DOHH2 (cell line): ENCODE measurements around the gene CDH26.

Source experiments
- EZH2phosphoT487 ChIP-seq: fragments of 200-600 bp; sonication (generic); IDR thresholded peaks from 2 replicates; pipeline ENCODE4 v1.6.1; 2017; ENCODE audit warnings: borderline replicate concordance, mild to moderate bottlenecking, antibody characterized with exemption, low read length, moderate library complexity, mixed read lengths
- TF ChIP-seq, protein P1 (sequence below): fragments of 200-600 bp; sonication (generic); IDR thresholded peaks from one replicate; pipeline ENCODE4 v1.5.1; 2014; ENCODE audit warnings: antibody characterized with exemption, mild to moderate bottlenecking, low read depth, low read length; ENCODE audit not compliant: poor library complexity, severe bottlenecking

GRCh38 chr20:59987135-59987534 is 28.9 kb downstream of the CDH26 start:
- TF ChIP-seq, protein P1, sequence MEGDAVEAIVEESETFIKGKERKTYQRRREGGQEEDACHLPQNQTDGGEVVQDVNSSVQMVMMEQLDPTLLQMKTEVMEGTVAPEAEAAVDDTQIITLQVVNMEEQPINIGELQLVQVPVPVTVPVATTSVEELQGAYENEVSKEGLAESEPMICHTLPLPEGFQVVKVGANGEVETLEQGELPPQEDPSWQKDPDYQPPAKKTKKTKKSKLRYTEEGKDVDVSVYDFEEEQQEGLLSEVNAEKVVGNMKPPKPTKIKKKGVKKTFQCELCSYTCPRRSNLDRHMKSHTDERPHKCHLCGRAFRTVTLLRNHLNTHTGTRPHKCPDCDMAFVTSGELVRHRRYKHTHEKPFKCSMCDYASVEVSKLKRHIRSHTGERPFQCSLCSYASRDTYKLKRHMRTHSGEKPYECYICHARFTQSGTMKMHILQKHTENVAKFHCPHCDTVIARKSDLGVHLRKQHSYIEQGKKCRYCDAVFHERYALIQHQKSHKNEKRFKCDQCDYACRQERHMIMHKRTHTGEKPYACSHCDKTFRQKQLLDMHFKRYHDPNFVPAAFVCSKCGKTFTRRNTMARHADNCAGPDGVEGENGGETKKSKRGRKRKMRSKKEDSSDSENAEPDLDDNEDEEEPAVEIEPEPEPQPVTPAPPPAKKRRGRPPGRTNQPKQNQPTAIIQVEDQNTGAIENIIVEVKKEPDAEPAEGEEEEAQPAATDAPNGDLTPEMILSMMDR: no peak
- TF ChIP-seq EZH2phosphoT487: no peak
